ENCODE measurements around the gene ALOX5. TPM values are rescaled to one million over a fixed set of nuclear protein-coding genes. Genes with fewer than 3 reads are reported as not detected.

Gene ALOX5
- total and polyA plus RNA-seq, 2 experiments from 2014 or later: 3.7 to 5.4 TPM

DNA sequence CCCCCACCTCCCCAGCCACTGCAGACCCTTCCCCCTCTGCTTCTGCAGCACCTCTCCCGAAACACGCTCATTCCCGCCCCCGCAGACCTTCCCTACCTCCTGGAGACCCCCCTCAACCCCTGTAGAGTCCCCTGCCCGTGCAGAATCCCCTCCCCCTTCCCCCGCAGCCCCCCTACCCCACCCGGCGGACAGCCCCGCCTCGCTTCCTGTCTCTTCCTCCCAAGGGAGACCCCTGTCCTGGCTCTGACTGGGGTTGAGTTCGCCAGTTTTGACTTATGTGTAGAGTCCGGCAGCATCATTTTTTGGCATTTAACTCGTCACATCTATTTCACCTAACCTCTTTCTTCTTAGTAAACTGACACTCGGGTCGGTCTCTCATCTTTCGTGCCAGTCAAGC lies 54.0 kb downstream of the ALOX5 start:
- H3K4me2 ChIP-seq: no peak overlapping the region
- Mint-ChIP-seq H3K27me3 (ENCODE audit: insufficient read depth, low read depth, poor library complexity) (peaks cover 5% of the 10 kb centered on the region), H3K4me3 (no peak overlapping the region; the same call in 2 of the 3 replicates), H3K4me1 (peaks cover 10% of the 10 kb centered on the region), H3K9me3 (no peaks in the 10 kb centered on the region), H3K27ac (no peak overlapping the region), H3K36me3 (ENCODE audit: low read depth) (peaks cover 4% of the 10 kb centered on the region; the same call in 1 of the 3 replicates)
- H3K27ac ChIP-seq (ENCODE audit: low read depth): no peak overlapping the region
- H3K4me1 ChIP-seq (ENCODE audit: insufficient read depth): 0 out of 2 replicates have a peak, but pooled peaks cover 7% of the 10 kb centered on the region
- no peaks in the 10 kb centered on the region for H4K20me1 ChIP-seq (replicated peaks; ENCODE audit: insufficient read depth)
- no peaks in the 10 kb centered on the region for H3K79me2 ChIP-seq (replicated peaks; ENCODE audit: insufficient read depth)
- no peaks in the 10 kb centered on the region for H3K9me2 ChIP-seq (ENCODE audit: insufficient read depth)
- H2AFZ ChIP-seq: no peak overlapping the region
- no peaks in the 10 kb centered on the region for H3K27me3 ChIP-seq (ENCODE audit: insufficient read depth)
- no peaks in the 10 kb centered on the region for H3F3A ChIP-seq (replicated peaks; ENCODE audit: low read depth)
- DNase-seq (ENCODE audit: low spot score) (no peak), ATAC-seq (no peak)
- TF ChIP-seq POLR2AphosphoS5 (IDR thresholded peaks at IDR 0.05; ENCODE audit: low read depth) (no peak), REST (IDR thresholded peaks at IDR 0.05; ENCODE audit: unreplicated experiment) (no peak), STAT1 (IDR thresholded peaks at IDR 0.05; ENCODE audit: unreplicated experiment) (no peak), EZH2phosphoT487 (IDR thresholded peaks at IDR 0.05; ENCODE audit: unreplicated experiment) (no peak), CREB1 (CRISPR knock-in tag; IDR thresholded peaks at IDR 0.05; ENCODE audit: low read depth) (no peak), EZH2 (IDR thresholded peaks at IDR 0.05; ENCODE audit: low read depth, unreplicated experiment) (no peak), ZNF331 (CRISPR knock-in tag; IDR thresholded peaks at IDR 0.05; ENCODE audit: low read depth) (no peak), ZNF462 (CRISPR knock-in tag; IDR thresholded peaks at IDR 0.05) (no peak), ZNF114 (CRISPR knock-in tag; IDR thresholded peaks at IDR 0.05) (no peak), NANOG (IDR thresholded peaks at IDR 0.05; ENCODE audit: borderline replicate concordance) (no peak), JUNB (IDR thresholded peaks at IDR 0.05; ENCODE audit: unreplicated experiment) (no peak)
- TF ChIP-seq, protein P1, sequence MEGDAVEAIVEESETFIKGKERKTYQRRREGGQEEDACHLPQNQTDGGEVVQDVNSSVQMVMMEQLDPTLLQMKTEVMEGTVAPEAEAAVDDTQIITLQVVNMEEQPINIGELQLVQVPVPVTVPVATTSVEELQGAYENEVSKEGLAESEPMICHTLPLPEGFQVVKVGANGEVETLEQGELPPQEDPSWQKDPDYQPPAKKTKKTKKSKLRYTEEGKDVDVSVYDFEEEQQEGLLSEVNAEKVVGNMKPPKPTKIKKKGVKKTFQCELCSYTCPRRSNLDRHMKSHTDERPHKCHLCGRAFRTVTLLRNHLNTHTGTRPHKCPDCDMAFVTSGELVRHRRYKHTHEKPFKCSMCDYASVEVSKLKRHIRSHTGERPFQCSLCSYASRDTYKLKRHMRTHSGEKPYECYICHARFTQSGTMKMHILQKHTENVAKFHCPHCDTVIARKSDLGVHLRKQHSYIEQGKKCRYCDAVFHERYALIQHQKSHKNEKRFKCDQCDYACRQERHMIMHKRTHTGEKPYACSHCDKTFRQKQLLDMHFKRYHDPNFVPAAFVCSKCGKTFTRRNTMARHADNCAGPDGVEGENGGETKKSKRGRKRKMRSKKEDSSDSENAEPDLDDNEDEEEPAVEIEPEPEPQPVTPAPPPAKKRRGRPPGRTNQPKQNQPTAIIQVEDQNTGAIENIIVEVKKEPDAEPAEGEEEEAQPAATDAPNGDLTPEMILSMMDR (conservative IDR thresholded peaks at IDR 0.05; ENCODE audit: low read depth in 2 of 2): no peak
- TF ChIP-seq, protein P2, sequence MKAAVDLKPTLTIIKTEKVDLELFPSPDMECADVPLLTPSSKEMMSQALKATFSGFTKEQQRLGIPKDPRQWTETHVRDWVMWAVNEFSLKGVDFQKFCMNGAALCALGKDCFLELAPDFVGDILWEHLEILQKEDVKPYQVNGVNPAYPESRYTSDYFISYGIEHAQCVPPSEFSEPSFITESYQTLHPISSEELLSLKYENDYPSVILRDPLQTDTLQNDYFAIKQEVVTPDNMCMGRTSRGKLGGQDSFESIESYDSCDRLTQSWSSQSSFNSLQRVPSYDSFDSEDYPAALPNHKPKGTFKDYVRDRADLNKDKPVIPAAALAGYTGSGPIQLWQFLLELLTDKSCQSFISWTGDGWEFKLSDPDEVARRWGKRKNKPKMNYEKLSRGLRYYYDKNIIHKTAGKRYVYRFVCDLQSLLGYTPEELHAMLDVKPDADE (IDR thresholded peaks at IDR 0.05): no peak
- no peaks in the 10 kb centered on the region for H3K36me3 ChIP-seq (ENCODE audit: insufficient read depth)
- no peak overlapping the region for H3K4me3 ChIP-seq

Measured in GM23338 (cell line).